HG02610 (cell line): ENCODE data around the gene PTPN18.

Experiments used
- ATAC-seq: cut with Tn5 transposase; IDR thresholded peaks from one replicate; pipeline ENCODE4 v1.9.1; 2021; ENCODE audit warnings: mild to moderate bottlenecking, moderate library complexity; ENCODE audit not compliant: unreplicated experiment

PTPN18 gene

DNA sequence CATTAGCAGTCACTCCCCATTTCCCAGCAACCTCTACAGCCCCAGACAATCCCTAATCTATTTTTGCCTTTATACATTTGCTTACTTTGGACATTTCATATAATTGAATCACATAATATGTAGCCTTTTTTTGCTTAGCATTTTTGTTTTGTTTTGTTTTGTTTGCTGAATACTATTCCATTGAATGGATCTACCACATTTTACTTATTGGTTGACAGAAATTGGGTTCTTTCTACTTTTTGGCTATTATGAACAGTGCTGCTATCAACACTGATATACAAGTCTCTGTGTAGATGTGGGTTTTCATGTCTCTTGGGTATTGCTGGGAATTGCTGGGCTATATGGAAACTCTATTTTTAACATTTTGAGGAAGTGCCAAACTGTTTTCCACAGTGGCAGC lies 7.6 kb downstream of the PTPN18 start:
- no peak for ATAC-seq

- ATAC-seq, result no peak
These were observed 9.2 kb downstream of the PTPN18 start for GRCh38 chr2:130365075-130365474.

DNA sequence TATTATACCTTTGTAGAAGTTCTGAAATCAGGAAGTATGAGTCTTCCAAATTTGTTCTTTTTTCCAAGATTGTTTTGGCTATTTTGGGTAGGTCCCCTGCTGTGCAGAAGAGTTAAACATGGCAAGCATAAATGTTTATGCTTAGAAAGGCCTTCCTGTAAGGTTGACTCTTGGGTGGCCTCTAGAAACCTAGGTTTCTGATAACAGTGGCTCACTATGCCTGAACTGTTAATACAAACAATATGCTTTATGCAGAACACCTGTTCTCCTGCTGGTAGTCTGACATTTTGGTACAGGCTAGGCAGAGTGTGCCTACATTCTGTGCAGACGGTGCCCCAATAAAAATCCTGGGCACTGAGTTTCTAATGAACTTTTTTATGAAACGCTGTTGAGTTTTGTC lies 10.1 kb downstream of the PTPN18 start:
- ATAC-seq, result no peak

- no peak for ATAC-seq
These were observed 10.9 kb downstream of the PTPN18 start for GRCh38 chr2:130366720-130367119.

DNA sequence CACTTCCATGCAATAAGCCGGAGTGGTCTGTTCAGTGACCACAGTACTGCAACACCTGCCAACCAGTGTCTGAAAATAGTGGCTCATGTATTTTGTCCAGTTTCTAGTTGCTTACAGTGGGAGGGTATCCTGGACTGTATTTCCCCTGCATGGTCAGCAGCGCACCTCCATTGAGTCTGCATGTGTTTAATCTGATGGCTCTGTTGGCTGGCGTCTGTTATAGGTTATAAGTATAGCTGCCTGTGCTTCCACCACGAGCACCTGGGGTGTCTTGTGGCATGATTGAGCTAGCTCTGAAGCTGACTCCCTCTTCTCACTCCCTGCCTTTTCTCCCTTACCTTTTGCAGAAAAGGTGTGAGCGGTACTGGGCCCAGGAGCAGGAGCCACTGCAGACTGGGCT lies 12.9 kb downstream of the PTPN18 start:
- no peak for ATAC-seq

DNA sequence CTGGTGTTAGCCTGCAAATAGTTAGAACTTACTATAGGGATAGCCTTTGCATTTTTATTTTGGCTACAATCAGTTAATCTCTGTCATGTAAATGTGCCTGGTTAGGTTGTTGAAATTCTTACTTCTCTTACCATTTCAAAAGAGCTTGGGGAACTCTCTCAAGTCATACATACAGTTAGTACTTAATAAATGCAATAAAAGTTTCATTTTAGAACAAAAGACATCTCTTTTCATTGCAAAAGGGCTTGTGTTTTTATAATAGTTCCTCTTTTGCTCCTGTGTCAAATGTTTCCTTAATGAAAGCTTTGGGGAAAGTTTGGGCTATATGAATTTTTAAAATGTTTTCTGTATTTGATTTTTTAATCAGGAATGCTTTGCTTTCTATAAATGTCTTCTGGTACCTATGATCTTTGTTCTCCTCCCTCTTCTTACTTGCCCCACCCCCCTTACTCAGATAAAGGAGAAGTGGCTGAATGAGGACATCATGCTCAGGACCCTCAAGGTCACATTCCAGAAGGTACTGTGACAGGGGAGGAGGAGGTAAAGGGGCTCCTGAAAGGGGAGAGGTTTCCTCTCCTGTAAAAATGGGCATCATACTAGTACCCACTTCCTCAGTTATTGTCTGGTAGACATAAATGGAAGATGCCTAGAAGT lies 13.6 kb downstream of the PTPN18 start:
- no peak for ATAC-seq

DNA sequence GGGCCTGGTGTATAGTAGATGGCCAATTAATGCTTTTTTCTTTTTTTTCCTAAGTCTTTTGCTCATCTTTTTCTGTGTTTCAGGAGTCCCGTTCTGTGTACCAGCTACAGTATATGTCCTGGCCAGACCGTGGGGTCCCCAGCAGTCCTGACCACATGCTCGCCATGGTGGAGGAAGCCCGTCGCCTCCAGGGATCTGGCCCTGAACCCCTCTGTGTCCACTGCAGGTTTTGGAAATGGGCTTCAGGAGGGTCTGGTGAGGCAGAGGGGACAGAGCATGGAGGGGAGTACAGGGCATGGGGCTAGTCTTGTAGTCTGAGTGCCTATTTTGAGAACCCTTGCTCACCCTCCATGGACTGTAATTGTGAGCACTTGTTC lies 14.1 kb downstream of the PTPN18 start:
- no peak for ATAC-seq

DNA sequence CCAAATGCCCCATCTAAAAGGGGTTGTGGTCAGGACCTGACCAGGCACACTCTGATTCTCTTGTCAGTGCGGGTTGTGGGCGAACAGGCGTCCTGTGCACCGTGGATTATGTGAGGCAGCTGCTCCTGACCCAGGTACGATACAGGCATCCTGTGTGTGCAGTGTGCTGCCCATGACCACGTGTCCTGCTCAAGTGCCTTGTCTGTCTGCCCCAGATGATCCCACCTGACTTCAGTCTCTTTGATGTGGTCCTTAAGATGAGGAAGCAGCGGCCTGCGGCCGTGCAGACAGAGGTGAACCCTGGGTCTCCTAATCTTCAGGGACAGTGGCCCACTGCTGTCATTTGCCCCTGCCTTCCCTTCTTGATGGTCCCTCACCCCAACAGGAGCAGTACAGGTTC lies 14.6 kb downstream of the PTPN18 start:
- ATAC-seq, result peak; percentile 33

- ATAC-seq, result no peak
These were observed 15.8 kb downstream of the PTPN18 start for GRCh38 chr2:130371723-130372054.

DNA sequence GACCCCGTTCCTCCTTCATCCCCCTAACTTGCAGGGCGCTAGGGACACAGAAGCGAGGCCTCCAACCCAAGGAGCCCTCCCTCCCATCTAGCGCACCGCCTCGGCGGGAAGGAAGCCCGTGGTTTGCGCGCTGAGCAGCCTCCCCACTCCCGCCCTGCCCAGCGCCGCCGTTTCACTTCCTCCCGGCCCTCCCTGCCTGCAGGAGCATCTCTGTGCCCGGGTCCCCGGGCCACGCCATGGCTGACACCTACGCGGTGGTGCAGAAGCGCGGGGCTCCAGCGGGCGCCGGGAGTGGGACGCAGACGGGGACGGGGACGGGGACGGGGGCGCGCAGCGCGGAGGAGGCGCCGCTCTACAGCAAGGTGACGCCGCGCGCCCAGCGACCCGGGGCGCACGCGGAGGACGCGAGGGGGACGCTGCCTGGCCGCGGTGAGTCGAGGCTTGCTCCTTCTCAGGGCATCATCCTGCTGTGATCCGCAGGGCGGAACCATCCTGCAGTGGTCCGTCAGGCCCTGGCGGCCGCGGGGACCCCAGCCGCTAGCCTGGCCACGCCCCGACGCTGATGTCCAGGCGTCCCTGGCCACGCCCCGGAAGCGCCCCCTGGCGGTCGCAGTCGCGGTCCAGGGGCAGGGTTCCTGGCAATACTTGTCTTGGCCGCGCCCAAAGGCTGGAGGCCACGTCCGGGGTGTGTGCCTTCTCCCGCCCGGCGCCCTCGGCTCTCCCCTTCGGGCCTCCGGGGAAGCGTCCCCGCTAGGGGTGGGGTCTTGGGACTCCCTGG lies 16.4 kb downstream of the PTPN18 start:
- peak; percentile 72 for ATAC-seq

GRCh38 chr2:130372833-130373807 lies 17.3 kb downstream of the PTPN18 start:
- no peak for ATAC-seq

GRCh38 chr2:130373808-130374365 lies 18.0 kb downstream of the PTPN18 start:
- no peak for ATAC-seq

- no peak for ATAC-seq
These were observed 18.9 kb downstream of the PTPN18 start for GRCh38 chr2:130374587-130375290.

GRCh38 chr2:130375291-130376266 lies 19.7 kb downstream of the PTPN18 start:
- ATAC-seq, result no peak

GRCh38 chr2:130376433-130377293 lies 20.8 kb downstream of the PTPN18 start:
- ATAC-seq, result peak; percentile 51

DNA sequence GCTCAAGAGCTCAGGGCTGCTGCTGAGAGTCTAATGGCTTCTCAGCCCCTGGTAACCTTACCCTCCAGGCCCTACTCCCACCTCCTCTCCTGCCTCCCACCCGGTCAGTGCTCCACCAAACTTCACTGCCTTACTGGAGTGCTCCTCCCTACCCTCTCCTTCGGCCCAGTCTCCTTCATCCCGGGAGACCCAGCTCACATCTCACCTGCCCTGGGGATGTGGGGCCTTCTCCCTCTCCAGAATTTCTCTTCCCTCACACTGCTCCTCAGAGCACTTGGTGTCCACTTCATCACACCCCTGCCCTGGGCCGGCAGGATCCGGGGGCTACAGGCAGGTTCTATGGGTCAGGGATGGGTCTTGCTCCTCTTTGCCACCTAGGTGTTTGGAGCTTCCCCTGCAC lies 21.6 kb downstream of the PTPN18 start:
- no peak for ATAC-seq

- ATAC-seq, result no peak
These were observed 22.5 kb downstream of the PTPN18 start for GRCh38 chr2:130378206-130378897.

DNA sequence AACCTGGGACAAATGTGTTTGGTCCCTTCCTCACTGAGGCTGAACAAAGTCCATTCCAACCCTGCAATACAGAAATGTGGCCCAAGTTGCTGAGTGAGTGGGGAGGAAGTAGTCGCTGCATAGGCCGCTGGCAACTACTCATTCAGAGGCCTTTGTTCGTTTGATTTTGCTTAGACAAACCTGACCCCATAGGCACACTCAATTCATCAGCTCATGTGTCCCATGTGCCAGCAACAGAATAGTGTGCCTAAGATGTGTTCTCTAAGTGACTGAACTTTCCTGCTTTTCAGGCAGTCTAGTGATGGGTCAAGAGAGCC lies 23.0 kb downstream of the PTPN18 start:
- no peak for ATAC-seq
